ENCODE results near the gene TAS1R2. TPM values are rescaled to one million over a fixed set of nuclear protein-coding genes. Genes with fewer than 3 reads are reported as not detected.

The TAS1R2 gene
- total and polyA plus RNA-seq, 9 donors = not detected

DNA sequence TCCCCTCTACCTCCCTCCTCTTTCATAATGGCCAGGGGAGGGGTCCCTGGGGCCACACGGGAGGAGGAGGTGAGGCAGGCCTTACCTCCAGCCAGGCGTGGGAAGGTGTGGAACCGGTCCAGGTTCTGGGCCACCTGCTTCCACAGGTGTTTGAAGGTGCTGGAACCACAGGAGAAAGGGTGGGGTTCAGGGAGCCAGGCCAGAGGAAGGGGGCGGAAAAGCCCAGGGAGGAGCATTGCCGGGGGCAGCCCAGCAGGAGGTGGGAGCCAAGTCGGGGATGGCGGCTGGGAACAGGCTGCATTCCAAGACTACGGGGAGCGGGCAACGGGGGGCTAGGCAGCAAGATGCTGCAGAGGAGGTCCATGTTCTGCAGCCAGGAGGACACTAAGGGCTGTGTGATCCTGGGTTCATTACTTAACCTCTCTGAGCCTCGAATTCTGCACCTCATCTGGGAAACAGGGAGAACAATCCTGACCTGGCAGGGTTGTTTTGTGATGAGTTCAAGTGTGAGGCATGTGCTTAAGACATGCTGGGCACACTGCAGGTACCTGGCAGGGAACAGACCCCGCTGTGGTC, 19.8 kb upstream of the TAS1R2 start:
- WGBS, 3 donors = 78 to 87% (median 84%) methylated on average over 12 of the region's 12 CpGs
- no peak for DNase-seq
- intact Hi-C loops (cut with DNase I) = no loop called here
- Histone ChIP-seq H3K27me3 (no peaks in the 10 kb centered on the region), H3K36me3 (no peaks in the 10 kb centered on the region), H3K27ac (no peak overlapping the region), H3K4me1 (ENCODE audit: insufficient read depth) (no peaks in the 10 kb centered on the region), H3K9me3 (no peaks in the 10 kb centered on the region), H3K4me3 (no peak overlapping the region)
- no peak for TF ChIP-seq POLR2A (IDR thresholded peaks at IDR 0.05)
- TF ChIP-seq, protein P1, sequence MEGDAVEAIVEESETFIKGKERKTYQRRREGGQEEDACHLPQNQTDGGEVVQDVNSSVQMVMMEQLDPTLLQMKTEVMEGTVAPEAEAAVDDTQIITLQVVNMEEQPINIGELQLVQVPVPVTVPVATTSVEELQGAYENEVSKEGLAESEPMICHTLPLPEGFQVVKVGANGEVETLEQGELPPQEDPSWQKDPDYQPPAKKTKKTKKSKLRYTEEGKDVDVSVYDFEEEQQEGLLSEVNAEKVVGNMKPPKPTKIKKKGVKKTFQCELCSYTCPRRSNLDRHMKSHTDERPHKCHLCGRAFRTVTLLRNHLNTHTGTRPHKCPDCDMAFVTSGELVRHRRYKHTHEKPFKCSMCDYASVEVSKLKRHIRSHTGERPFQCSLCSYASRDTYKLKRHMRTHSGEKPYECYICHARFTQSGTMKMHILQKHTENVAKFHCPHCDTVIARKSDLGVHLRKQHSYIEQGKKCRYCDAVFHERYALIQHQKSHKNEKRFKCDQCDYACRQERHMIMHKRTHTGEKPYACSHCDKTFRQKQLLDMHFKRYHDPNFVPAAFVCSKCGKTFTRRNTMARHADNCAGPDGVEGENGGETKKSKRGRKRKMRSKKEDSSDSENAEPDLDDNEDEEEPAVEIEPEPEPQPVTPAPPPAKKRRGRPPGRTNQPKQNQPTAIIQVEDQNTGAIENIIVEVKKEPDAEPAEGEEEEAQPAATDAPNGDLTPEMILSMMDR (IDR thresholded peaks at IDR 0.05) = no peak
- no peak for TF ChIP-seq EP300 (IDR thresholded peaks at IDR 0.05)

DNA sequence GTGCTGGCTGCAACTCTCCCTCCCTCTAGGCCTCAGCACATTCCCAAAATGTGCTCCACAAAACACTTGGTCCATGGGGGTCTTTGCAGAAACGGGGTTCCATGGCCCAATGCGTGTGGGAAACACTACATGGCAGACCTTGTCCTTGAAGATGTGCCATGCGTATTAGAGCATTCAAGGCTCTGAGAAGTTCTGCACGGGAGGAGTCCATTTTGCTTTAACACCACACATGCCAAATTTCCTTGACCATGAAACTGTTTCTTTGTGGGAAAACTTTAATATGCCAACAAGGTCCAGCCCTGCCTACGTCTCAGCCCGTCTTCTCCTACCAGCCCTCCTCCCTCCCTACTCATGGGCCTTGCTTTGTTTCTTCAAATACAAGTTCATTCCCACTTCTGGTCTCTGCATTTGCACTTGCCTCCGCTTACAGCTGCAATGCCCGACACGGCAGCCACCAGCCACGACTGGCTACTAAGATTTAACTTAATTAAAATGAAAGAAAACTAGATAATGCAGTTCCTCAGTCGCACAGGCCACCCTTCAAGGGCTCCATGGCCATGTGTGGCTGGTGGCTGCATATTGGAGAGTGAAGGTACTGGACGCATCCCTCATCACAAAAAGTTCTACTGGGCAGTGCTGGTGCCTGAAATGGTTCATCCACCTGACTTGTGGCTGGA, 19.2 kb upstream of the TAS1R2 start:
- 70 to 79% (median 77%) methylated on average over 12 of the region's 12 CpGs for WGBS, 3 donors
- Histone ChIP-seq H3K27ac (no peak overlapping the region), H3K36me3 (no peaks in the 10 kb centered on the region), H3K4me1 (ENCODE audit: insufficient read depth) (no peaks in the 10 kb centered on the region), H3K9me3 (no peaks in the 10 kb centered on the region), H3K27me3 (no peaks in the 10 kb centered on the region), H3K4me3 (no peak overlapping the region)
- intact Hi-C loops (cut with DNase I) = no loop called here
- TF ChIP-seq EP300 (IDR thresholded peaks at IDR 0.05) (no peak), POLR2A (IDR thresholded peaks at IDR 0.05) (no peak)
- TF ChIP-seq, protein P1 (IDR thresholded peaks at IDR 0.05) = no peak
- no peak for DNase-seq

DNA sequence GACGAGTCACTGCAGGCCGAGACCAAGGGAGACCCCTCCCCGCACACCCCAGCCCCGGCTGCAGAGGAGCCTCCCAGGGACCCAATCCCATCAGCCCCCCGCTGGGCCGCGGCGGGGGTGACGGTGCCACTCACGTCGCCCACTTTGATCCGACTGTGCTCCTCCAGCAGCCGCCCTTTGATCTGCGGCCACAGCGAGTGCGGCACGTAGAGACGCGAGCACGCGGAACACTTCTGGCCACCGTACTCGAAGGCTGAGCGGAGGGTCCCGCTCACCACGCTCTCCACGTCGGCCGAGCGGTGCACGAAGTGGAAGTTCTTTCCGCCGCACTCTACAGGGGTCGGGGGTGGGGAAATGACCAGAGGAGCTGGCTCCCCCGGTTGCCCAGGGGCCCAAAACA, 17.8 kb upstream of the TAS1R2 start:
- no peaks in the 10 kb centered on the region for H3K9me3 ChIP-seq
- no peaks in the 10 kb centered on the region for H3K4me1 ChIP-seq (ENCODE audit: insufficient read depth)
- no peak overlapping the region for H3K27ac ChIP-seq
- WGBS, 3 donors = 90 to 93% (median 90%) methylated on average over 34 to 35 of the region's 35 CpGs
- no peaks in the 10 kb centered on the region for H3K27me3 ChIP-seq
- H3K36me3 ChIP-seq = no peaks in the 10 kb centered on the region
- no peak overlapping the region for H3K4me3 ChIP-seq
- TF ChIP-seq POLR2A (IDR thresholded peaks at IDR 0.05) (no peak), EP300 (IDR thresholded peaks at IDR 0.05) (no peak)
- TF ChIP-seq, protein P1 (IDR thresholded peaks at IDR 0.05) = no peak
- intact Hi-C loops (cut with DNase I) = no loop called here
- DNase-seq = no peak

DNA sequence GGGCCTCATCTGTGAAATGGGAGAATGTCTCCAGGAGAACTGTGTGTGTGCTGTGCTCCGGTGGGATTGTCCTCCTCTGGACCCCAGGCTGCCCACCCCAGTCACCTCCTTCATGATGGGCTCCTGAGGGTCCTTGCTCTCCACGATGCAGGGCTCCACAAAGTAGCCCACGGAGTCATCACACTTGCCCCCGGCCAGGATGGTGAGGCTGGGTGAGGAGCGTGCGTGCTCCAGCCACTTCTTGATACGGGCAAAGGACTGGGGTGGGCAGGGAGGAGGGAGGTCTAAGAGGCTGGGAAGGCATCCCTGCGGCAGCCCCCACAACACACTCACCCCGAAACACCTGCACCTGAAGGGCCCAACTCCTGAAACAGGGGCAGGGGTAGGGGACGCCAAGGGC, 16.8 kb upstream of the TAS1R2 start:
- intact Hi-C loops (cut with DNase I) = no loop called here
- Histone ChIP-seq H3K27me3 (no peaks in the 10 kb centered on the region), H3K4me1 (ENCODE audit: insufficient read depth) (no peaks in the 10 kb centered on the region), H3K27ac (no peak overlapping the region), H3K4me3 (no peak overlapping the region), H3K36me3 (no peaks in the 10 kb centered on the region), H3K9me3 (no peaks in the 10 kb centered on the region)
- DNase-seq = no peak
- 86 to 95% (median 88%) methylated on average over 9 to 10 of the region's 10 CpGs for WGBS, 3 donors
- TF ChIP-seq, protein P1 (IDR thresholded peaks at IDR 0.05) = no peak
- TF ChIP-seq POLR2A (IDR thresholded peaks at IDR 0.05) = no peak
- TF ChIP-seq EP300 (IDR thresholded peaks at IDR 0.05) = no peak
